CD14-positive monocyte (primary cell): ENCODE data around the gene HOXD11. TPM values are rescaled to one million over a fixed set of nuclear protein-coding genes. Genes with fewer than 3 reads are reported as not detected.

ENCODE experiments used
- DNase-seq, 3 donors: peaks; one replicate each; pipeline ENCODE4 v3.0.0-alpha.2; 2011 to 2022
- H2AFZ ChIP-seq: 2 replicates; pipeline ENCODE4 v1.6.0; 2012; ENCODE audit warnings: mild to moderate bottlenecking, low read depth, low read length, inconsistent platforms; ENCODE audit not compliant: insufficient read depth, poor library complexity, severe bottlenecking
- H3K27ac ChIP-seq, 2 donors: 1 replicate in 1 of 2; 2 replicates in 1 of 2; pipeline ENCODE4 v1.5.1; 2012 to 2013; ENCODE audit warnings: low read length in 2 of 2, control low read depth in 1 of 2, inconsistent platforms in 1 of 2, low read depth in 1 of 2, mild to moderate bottlenecking in 1 of 2
- H3K27me3 ChIP-seq, 2 donors: one replicate each; pipeline versions ENCODE4 v1.6.0 to v1.6.1; 2011 to 2013; ENCODE audit warnings: low read length in 2 of 2; ENCODE audit not compliant: control insufficient read depth in 2 of 2, insufficient read depth in 2 of 2
- H3K36me3 ChIP-seq, 2 donors: replicated peaks in 1 of 2; 1 replicate in 1 of 2; 2 replicates in 1 of 2; pipeline versions ENCODE4 v1.5.1 to v1.6.1; 2012 to 2013; ENCODE audit warnings: low read length in 2 of 2, control low read depth in 1 of 2, inconsistent platforms in 1 of 2, mild to moderate bottlenecking in 1 of 2; ENCODE audit not compliant: insufficient read depth in 2 of 2, control insufficient read depth in 1 of 2
- H3K4me1 ChIP-seq, 2 donors: 1 replicate in 1 of 2; 2 replicates in 1 of 2; pipeline versions ENCODE4 v1.5.1 to v1.6.1; 2012 to 2013; ENCODE audit warnings: low read length in 2 of 2, control low read depth in 1 of 2, inconsistent platforms in 1 of 2, mild to moderate bottlenecking in 1 of 2, moderate library complexity in 1 of 2; ENCODE audit not compliant: insufficient read depth in 2 of 2, control insufficient read depth in 1 of 2
- H3K4me2 ChIP-seq: replicated peaks from 2 replicates; pipeline ENCODE3; 2012; ENCODE audit warnings: low read length, moderate library complexity, mild to moderate bottlenecking; ENCODE audit not compliant: poor library complexity, severe bottlenecking; ENCODE audit errors: extremely low read depth
- H3K4me3 ChIP-seq, 3 experiments: fragments of 200-600 bp in 1 of 3; sonication (generic) in 1 of 3; replicated peaks in 1 of 3; 1 replicate in 2 of 3; 2 replicates in 1 of 3; pipeline ENCODE4 v1.5.1; 2011 to 2013; ENCODE audit warnings: low read length in 3 of 3, mild to moderate bottlenecking in 3 of 3, control low read depth in 2 of 3, low read depth in 2 of 3, inconsistent platforms in 1 of 3, moderate library complexity in 1 of 3
- H3K79me2 ChIP-seq: 2 replicates; pipeline ENCODE4 v1.6.0; 2012; ENCODE audit warnings: mild to moderate bottlenecking, control low read depth, inconsistent platforms, low read length, moderate library complexity; ENCODE audit not compliant: insufficient read depth
- H3K9ac ChIP-seq: 2 replicates; pipeline ENCODE4 v1.6.0; 2017; ENCODE audit warnings: low read length, mild to moderate bottlenecking; ENCODE audit not compliant: insufficient read depth, poor library complexity, severe bottlenecking
- H3K9me3 ChIP-seq, 2 donors: replicated peaks in 1 of 2; 1 replicate in 1 of 2; 2 replicates in 1 of 2; pipeline versions ENCODE4 v1.5.1 to v1.6.1; 2012 to 2013; ENCODE audit warnings: low read length in 2 of 2, control low read depth in 1 of 2; ENCODE audit not compliant: control insufficient read depth in 1 of 2, insufficient read depth in 1 of 2
- H4K20me1 ChIP-seq: 2 replicates; pipeline ENCODE4 v1.6.0; 2012; ENCODE audit warnings: mild to moderate bottlenecking, low read length, control low read depth, moderate library complexity; ENCODE audit not compliant: insufficient read depth
- H3K27ac Mint-ChIP-seq, 7 donors: one replicate each; pipeline ENCODE4 v1.8.0; 2020; ENCODE audit warnings: mild to moderate bottlenecking in 7 of 7, mixed read lengths in 7 of 7, moderate library complexity in 6 of 7, inconsistent platforms in 2 of 7
- H3K27me3 Mint-ChIP-seq, 3 donors: one replicate each; pipeline ENCODE4 v1.8.0; 2021 to 2022; ENCODE audit warnings: low read depth in 3 of 3, mild to moderate bottlenecking in 3 of 3, mixed read lengths in 3 of 3, moderate library complexity in 3 of 3, inconsistent platforms in 1 of 3
- H3K36me3 Mint-ChIP-seq, 2 donors: one replicate each; pipeline ENCODE4 v1.8.0; 2020; ENCODE audit warnings: mixed read lengths in 2 of 2, inconsistent platforms in 1 of 2, mild to moderate bottlenecking in 1 of 2
- H3K4me1 Mint-ChIP-seq: one replicate; pipeline ENCODE4 v1.8.0; 2020; ENCODE audit warnings: mild to moderate bottlenecking, mixed read lengths
- H3K4me3 Mint-ChIP-seq, 2 donors: one replicate each; pipeline ENCODE4 v1.8.0; 2020; ENCODE audit warnings: mild to moderate bottlenecking in 2 of 2, mixed read lengths in 2 of 2, moderate library complexity in 1 of 2
- H3K9me3 Mint-ChIP-seq, 7 donors: one replicate each; pipeline ENCODE4 v1.8.0; 2020 to 2022; ENCODE audit warnings: mixed read lengths in 7 of 7, mild to moderate bottlenecking in 6 of 7, moderate library complexity in 6 of 7, inconsistent platforms in 2 of 7
- WGBS: methylation state at CpG from one replicate; pipeline ENCODE4 v1.1.5; 2013; ENCODE audit warnings: missing lambda C conversion rate; ENCODE audit not compliant: insufficient coverage; 5-methylcytosine and 5-hydroxymethylcytosine counted together
- intact Hi-C, 2 donors: fragments of 100-400 bp; cut with micrococcal nuclease; formaldehyde crosslinking; loops; one replicate each; pipeline versions ENCODE4 v1.15.0 to v1.15.1; 2023
- polyA plus RNA-seq, 3 donors: library from polyadenylated mRNA; depleted of rRNA in 1 of 3; unstranded in 2 of 3; stranded (reverse) in 1 of 3; fragments of 300-500 nt in 2 of 3; fragments of >200 nt in 1 of 3; fragmentation: Illumina TruSeq in 2 of 3; gene quantifications; 1 replicate in 2 of 3; 2 replicates in 1 of 3; pipeline ENCODE4 v1.2.3, GENCODE V29; 2012 to 2021
- TF ChIP-seq, protein P1 (sequence below): fragments of 200-600 bp; IDR thresholded peaks from one replicate; pipeline ENCODE4 v1.8.0; 2022; ENCODE audit warnings: antibody characterized with exemption, mild to moderate bottlenecking

The HOXD11 gene
- polyA plus RNA-seq, 3 donors: not detected

DNA sequence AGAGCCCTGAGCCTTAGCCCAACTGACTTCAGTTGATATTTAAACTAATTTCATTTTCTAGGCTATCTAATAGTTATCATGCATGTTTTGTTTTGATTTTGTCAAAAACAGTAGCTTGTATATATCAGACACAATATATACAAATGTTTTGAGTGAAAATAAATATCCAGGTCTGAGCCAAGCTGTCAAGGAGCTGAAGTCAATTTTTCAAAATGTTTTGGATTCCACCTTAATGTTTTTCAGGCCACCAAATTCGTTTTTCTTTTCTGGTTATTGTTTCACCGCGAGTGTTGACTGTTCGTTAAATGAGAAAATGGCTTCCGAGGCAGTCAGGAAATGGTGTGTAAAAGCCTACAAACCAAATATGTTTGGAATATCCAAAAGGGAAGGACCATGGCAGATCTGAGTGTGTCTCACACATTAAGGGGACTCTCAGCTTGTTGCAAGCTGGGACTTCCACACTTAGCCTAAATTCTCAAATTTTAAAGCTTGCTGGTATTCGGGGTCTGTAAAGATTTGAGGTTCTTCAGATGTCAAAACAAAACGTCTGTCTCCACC, 4.7 kb upstream of the HOXD11 start:
- Mint-ChIP-seq H3K9me3 (peaks cover 0 to 44% (median 31%) of the 10 kb centered on the region in 7 donors), H3K27ac (no peak overlapping the region), H3K36me3 (peaks cover 0 to 6% of the 10 kb centered on the region in 2 donors), H3K27me3 (peaks cover 95 to 100% (median 97%) of the 10 kb centered on the region in 3 donors), H3K4me3 (peak overlapping the region in 1 of 2 donors; percentile 61), H3K4me1 (peaks cover 29% of the 10 kb centered on the region)
- TF ChIP-seq, protein P1, sequence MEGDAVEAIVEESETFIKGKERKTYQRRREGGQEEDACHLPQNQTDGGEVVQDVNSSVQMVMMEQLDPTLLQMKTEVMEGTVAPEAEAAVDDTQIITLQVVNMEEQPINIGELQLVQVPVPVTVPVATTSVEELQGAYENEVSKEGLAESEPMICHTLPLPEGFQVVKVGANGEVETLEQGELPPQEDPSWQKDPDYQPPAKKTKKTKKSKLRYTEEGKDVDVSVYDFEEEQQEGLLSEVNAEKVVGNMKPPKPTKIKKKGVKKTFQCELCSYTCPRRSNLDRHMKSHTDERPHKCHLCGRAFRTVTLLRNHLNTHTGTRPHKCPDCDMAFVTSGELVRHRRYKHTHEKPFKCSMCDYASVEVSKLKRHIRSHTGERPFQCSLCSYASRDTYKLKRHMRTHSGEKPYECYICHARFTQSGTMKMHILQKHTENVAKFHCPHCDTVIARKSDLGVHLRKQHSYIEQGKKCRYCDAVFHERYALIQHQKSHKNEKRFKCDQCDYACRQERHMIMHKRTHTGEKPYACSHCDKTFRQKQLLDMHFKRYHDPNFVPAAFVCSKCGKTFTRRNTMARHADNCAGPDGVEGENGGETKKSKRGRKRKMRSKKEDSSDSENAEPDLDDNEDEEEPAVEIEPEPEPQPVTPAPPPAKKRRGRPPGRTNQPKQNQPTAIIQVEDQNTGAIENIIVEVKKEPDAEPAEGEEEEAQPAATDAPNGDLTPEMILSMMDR: no peak
- Histone ChIP-seq H3K4me3 (no peak overlapping the region), H3K9ac (no peak overlapping the region), H3K4me1 (peaks cover 7 to 17% of the 10 kb centered on the region in 2 donors), H3K79me2 (no peaks in the 10 kb centered on the region), H3K27me3 (peaks cover 85 to 98% of the 10 kb centered on the region in 2 donors), H3K4me2 (no peak overlapping the region), H2AFZ (no peak overlapping the region), H3K36me3 (no peaks in the 10 kb centered on the region), H3K27ac (no peak overlapping the region), H4K20me1 (no peaks in the 10 kb centered on the region), H3K9me3 (peaks cover 0 to 78% of the 10 kb centered on the region in 2 donors)
- DNase-seq: no peak
- intact Hi-C loops: no loop called here
- 11% methylated on average over 5 of the region's 7 CpGs for WGBS

DNA sequence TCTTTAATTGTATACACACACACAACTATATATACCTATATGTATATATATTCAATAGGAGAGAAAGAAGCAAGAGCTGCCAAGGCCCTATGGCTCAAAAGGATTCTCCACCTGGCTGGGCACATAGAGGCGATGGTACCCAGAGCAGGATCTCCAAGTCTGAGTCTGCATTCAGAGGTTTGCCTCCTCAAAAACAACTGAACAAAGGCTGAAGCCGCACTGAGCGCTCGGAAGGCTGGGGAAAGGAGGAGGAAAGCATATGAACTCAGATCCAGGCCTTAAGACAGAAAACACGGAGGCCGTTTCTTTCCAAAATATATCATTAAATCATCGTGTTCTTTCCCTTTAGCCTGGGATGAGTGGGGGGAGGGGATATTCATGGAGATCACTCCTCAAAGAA, 3.9 kb upstream of the HOXD11 start:
- no peak overlapping the region for H3K4me3 ChIP-seq
- H3K36me3 ChIP-seq: no peaks in the 10 kb centered on the region
- H3K4me1 ChIP-seq: peaks cover 6 to 12% of the 10 kb centered on the region in 2 donors
- peaks cover 0 to 36% (median 28%) of the 10 kb centered on the region in 7 donors for H3K9me3 Mint-ChIP-seq
- H2AFZ ChIP-seq: no peak overlapping the region
- H3K27me3 ChIP-seq: peaks cover 77 to 93% of the 10 kb centered on the region in 2 donors
- no peak overlapping the region for H3K9ac ChIP-seq
- no peak overlapping the region for H3K4me2 ChIP-seq
- H3K36me3 Mint-ChIP-seq: peaks cover 0 to 6% of the 10 kb centered on the region in 2 donors
- H3K9me3 ChIP-seq: peaks cover 0 to 77% of the 10 kb centered on the region in 2 donors
- peak overlapping the region in 1 of 2 donors; percentile 83 for H3K4me3 Mint-ChIP-seq
- H3K27ac ChIP-seq: no peak overlapping the region
- peaks cover 89 to 98% (median 90%) of the 10 kb centered on the region in 3 donors for H3K27me3 Mint-ChIP-seq
- peaks cover 21% of the 10 kb centered on the region for H3K4me1 Mint-ChIP-seq
- no peaks in the 10 kb centered on the region for H3K79me2 ChIP-seq
- H4K20me1 ChIP-seq: no peaks in the 10 kb centered on the region
- no peak overlapping the region for H3K27ac Mint-ChIP-seq
- TF ChIP-seq, protein P1: no peak
- WGBS: no CpG with 5 or more reads among the region's 7 CpGs
- DNase-seq: no peak
- intact Hi-C loops: no loop called here
